ENCODE measurements around the gene PRELID2.
"Not testable (repeated sequence)": the region's sequence is repeated elsewhere in the genome, so short reads cannot be mapped to it uniquely, and the experiment has no call there.

The PRELID2 gene

DNA sequence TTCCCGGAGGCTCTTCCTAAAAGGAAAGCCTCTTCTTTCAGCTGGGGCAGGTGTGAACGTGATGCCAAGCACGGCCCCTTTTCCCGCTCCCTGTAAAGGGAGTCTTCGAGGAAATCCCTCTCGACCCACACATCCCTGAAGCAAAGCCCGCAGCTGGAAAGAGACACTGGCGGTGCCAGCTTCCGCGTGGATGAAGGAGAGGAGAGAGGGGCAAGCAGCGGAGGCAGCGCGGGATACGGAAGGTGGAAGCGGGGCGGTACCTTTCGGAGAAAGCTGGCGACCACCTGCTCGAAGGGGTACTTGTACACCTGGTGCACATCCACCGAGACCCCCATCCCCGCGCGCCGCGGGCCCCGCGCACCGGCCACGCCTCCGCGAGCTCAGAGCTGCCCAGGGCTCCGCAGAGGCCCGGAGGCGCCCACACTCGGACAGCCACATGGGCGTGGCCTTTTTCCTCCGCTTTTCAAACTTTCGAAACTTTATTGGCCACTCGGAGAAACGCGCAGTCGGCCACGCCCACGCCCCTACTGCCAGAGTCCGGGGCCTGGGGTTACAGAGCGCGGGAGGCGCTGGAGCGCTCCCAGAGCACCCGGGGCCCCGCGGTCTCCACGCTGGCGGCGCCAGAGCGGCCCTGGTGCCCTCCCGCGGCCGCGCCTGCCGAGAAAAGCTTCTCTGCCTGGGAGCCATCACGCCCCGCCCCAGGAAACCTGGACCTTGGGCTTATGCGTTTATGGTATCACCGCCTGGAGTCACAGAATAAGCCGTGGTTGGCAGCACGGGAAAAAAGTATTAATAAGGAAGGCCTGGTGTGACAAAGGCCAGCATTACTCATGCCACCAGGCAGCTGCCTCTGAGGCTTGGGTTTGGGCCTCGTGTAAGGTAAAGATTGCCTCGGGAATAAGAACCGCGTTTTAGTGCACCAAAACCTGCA, at the start of gene PRELID2:
PRELID2 (minus strand) TSS at position 426 of the 931 bp plus-strand sequence; CDS start at position 335, 91 bp downstream.
- FAIRE-seq: no peak

DNA sequence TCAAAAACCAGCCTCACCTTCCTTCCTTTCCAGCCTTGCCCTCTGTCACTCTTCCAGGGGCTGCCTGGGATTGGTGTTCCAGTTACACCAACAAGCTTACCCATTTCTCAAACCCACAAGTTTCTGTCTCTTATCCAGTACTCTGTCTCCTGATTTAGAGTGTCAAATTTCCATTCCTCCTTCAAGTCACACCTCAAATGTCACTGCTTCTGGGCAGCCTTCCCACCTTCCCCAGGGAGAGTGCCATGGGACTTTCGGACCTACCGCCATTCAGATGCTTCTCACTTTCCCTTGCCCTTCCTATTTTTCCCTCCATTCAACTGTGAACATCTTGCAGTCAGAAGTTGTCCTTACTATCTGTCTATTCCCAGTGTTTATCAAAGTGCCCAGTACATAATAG, 39.6 kb upstream of the PRELID2 start:
- FAIRE-seq: no peak

DNA sequence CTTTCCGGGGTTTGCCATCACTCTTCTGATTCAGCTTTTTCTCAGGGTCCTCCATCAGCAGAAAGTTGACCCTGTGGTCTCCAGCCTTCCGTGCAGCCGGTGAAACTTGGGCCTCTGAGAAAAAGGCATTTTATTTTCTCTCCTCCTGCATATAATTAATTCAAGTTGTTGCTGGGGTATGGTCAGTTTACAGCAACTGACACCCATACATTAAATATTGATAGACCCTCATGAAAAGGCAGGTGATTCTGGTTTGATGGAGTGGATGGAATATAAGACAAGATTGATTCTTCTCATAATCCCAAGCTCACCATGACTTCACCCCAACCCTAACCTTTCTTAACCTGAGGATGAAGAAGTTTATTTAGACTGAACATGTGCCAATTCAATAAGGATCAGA, 37.8 kb upstream of the PRELID2 start, which contains the start of gene GRXCR2:
GRXCR2 (minus strand) TSS at position 101 of the 400 bp plus-strand sequence; CDS start at position 55, 46 bp downstream.
- no peak for FAIRE-seq

DNA sequence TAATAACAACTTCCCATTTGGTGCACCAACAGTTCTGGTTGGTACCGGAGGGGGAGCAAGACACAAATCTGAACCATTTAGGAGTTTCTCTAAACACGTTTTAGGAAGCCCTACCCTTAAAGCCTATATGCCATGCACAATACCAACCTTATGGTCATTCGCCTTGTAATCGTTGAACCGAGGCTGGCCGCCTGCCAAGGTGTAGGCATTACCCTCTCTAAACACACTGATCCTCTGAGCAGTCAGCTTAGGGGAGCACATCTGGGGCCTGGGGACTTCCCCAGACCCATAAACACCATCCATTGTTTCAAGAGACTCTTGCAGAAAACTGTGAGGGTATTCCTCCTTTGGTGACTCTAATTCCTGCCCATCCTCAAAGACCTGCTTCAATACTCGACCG, 37.3 kb upstream of the PRELID2 start:
- FAIRE-seq: no peak

DNA sequence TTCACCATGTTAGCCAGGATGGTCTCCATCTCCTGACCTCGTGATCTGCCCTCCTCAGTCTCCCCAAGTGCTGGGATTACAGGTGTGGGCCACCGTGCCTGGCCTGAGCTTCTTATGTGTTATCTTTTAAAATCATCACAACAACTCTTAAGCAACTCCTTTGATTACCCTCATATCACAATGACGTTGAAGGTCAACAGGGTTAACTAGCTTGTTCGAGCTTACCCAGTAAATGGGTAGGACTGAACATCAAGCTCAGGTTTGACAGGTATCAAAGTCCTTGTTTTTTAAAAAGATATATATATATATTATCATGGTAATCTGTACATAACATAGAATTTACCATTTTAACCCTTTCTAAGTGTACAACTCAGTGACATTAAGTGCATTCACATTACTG, 34.6 kb upstream of the PRELID2 start:
- no peak for FAIRE-seq

DNA sequence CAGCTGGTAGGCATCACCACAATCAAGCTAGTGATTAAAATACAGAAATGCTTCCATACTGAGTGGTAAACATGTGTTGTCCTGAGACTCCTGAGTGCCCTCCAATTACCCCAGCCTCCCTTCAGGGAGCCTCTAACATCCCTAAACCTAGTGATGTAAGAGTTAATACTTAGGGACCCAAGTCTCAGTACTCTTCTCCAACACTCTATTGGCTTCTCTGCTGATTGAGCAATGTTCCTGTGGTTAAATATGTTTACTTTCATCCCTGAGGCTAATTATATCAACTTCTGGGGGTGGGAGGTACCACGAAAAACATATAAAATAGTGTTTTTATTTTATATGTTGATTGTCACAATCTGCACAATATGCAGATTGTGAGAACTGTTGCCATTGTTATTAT, 32.7 kb upstream of the PRELID2 start:
- FAIRE-seq: no peak

DNA sequence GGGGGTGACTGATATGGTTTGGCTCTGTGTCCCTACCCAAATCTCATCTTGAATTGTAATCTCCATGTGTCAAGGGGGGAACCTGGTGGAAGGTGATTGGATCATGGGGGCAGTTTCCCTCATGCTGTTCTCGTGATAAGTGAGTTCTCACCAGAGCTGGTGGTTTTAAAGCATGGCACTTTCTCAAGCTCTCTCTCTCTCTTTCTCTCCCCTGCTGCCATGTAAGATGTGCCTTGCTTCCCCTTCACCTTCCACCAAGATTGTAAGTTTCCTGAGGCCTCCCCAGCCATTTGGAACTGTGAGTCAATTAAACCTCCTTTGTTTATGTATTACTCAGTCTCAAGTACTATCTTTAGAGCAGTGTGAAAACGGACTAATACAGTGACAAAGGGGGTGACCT, 29.3 kb upstream of the PRELID2 start:
- FAIRE-seq: not testable (repeated sequence)

DNA sequence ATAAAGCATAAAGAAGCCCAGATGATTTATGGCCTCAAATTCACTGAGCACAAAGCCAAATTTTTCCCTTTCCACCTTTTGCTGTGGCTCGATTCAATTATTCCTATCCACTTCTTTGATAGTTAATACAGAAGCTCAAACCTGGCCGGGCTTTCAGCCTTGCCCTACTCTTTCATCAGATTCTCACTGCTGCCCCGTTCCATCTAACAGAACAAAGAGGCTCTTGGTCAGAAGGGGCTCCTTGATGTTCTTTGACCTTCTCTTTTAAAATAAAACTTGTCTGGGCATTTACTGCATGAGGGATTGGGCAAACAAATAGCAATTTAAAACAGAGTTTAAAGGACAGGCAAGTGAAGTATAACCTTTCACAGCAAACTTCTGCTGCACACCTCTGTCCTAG, 27.9 kb upstream of the PRELID2 start:
- FAIRE-seq: no peak

DNA sequence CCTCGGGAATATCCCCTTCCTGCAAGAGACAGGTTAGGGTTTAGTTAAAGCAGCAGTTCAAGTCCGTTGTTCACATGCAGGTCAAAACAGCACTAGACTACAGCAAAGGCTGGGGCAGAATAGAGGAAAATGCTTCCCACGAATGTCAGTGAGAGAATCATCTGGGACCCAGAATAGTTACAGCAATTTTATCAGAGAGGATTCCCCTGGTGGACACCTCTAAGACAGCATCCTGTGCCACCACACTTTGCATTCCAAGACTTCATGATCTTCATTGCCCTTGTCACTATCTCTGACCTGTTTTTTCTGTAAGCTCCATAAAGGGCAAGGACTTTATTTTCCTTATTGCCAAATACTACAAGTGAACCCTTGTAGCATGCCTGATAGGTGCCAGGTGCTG, 24.8 kb upstream of the PRELID2 start:
- no peak for FAIRE-seq

DNA sequence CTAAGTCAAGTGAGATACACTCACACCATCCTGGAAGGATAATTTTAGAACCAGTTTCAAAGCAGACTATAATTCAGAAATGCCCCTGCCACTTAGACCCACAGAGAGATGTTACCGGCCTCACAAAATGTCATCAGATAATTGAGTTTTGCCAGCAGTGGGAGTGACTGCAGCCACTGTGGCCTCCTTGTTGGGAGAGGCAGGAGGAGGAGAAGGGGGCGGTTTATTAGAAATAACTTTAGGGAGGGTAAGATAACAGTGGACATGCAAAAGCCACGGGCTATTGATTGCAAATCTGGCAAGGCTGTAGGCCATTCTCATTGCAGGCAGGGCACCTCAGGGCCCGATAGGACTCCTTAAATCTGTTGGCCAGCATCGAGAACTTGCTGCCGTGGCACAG, 24.3 kb upstream of the PRELID2 start:
- no peak for FAIRE-seq

DNA sequence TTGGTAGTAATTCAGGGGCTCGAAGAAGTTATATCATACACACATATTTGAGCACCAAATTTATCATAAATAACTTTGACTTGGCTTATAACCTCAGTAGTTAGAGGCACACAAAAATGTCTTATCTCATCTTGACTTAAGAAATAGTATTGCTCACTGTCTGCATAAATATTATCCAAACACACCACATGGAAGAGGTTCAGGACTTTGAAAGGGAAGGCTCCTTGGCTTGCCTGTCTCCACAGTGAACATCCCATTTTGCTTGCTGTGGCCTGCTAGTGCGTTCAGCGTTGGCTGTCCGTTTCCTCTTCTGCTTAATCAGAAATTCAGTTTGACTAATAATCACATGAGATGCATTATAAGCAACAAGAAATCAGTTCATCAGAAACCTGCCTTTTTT, 23.8 kb upstream of the PRELID2 start:
- FAIRE-seq: no peak

DNA sequence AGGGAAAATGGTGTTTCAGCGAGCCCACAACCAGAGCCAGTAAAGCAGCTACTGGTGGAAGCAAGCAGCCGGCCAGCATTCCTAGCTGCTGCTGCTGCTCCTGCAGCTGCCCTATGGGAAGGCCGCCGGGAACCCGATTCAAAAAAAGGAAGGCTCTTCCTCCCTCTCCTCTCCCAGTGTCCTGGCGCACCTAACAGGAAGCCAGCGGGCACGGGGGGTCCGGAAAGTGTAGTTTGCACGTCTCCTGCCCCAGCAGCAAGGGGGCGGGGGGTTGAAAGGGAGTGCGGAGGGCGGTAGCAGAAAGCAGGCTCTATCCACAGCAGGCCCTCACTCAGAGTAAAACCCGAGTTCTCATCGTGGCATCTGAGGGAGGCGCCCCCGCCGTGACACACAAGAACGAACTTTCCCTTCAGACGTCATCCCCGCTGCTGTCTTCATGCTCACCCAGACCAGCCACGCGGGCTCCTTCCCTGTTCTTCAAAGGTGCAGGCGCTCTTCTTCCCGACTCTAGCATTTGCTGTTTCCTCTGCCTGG, 21.2 kb upstream of the PRELID2 start:
- no peak for FAIRE-seq

DNA sequence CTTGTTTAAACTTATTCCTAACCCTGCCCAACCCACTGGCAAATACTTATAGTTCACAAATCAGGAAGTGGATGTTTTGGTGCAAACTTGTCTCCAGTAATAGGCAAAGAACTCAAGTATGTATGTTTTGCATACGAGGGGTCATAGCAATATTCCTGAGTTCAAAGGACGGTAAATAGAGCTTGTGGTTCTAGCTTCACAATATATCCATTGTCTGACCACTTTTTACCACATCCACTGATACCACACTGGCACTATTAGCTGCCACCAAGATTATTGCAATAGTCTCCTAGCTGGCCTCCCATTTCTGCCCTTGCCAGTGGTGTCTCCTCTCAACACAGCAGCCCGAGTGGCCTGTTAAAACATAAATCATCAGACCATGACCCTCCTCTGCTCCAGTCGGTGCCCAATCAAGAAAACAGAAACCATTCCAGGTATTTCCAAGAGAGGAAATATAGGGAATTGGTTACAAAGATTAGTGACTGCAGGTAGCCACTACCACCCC, 20.7 kb upstream of the PRELID2 start:
- no peak for FAIRE-seq

DNA sequence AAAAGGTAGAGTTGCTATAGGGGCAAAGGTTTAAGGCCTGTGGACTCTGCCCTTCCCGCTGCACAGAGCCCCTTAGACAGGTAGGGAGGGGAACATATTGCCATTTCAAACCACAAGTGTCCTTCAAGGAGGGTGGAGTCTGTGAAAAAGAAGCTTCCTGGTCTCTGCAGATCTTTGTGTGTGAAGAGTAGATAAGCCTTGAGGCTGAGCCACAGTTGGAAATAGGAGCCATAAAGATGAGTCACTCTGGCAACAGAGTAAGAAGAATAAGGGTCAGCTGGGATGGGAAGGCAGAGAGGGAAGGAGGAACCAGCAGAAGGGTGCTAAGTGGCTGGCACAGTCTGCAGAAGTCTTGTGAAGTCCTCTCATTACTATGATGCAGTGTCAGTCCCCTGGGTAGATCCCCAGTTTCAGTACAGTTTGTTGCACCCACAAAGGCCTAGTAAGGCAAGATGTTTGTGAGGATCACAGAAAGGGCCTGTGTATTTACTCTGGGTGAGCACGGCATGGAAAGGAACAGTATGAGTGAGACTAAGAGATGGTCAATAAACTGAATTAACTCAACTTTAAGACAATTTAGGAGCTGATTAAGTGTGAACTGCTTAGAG, 19.6 kb upstream of the PRELID2 start:
- FAIRE-seq: peak; percentile 86

DNA sequence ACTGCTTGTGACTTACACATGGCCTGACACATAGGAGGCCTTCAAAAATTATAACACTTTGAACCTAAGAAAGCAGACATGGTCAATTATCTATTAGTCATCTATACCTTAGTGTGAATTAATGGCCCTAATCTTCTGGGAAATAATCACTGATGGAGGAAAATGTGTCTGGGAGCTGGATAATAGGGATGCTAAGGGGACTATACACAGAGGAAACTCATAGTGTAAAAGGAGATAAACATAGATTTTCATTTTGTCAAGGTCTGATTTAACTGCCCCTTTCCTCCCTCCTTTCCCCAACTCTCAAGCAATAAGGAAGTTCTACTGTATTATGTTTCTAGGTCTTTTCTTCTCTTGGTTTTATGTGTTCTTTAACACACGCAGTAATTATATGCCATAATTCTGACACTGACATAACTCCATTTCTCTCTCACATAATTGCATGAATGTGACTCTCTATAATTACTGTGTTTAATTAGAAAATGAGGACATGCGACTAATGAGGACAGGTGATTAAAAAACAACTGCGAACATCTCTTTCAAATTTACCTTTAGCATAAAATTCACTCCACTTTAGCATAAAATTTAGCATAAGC, 18.7 kb upstream of the PRELID2 start:
- peak; percentile 78 for FAIRE-seq

DNA sequence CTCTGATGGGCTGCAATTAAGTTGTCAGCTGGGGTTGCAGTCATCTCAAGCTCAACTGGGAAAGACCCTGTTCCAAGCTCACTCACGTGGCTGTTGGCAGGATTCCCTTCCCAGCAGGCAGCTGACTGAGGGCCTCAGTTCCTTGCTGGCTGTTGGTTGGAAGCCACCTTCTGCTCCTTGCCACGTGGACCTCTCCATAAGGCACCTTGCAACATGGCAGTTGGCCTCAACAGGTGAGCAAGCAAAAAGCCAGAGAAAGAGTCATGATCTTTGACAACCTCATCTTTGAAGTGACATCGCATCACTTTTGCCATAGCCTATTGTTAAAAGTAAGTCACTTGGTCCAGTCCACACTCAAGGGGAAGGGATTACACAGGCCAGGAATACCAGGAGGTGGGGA, 17.8 kb upstream of the PRELID2 start:
- FAIRE-seq: no peak

DNA sequence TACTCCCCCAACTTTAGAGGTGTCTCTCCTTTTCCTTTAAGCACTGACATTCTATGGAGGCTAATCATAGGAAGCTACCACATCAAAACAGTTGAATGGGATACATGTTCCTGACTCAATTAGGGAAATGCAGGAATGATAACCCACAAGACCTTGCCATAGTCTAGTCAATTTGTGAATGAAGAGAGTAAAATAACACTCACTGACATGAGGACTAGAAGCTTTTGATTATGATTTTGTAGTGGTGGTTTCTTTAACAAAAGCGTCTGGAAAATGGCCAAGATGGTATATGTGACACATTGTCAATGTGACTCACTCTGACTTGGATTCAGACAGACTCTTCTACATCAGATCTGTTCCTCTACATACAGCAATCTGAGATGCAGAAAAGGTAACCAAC, 13.7 kb upstream of the PRELID2 start:
- FAIRE-seq: no peak

DNA sequence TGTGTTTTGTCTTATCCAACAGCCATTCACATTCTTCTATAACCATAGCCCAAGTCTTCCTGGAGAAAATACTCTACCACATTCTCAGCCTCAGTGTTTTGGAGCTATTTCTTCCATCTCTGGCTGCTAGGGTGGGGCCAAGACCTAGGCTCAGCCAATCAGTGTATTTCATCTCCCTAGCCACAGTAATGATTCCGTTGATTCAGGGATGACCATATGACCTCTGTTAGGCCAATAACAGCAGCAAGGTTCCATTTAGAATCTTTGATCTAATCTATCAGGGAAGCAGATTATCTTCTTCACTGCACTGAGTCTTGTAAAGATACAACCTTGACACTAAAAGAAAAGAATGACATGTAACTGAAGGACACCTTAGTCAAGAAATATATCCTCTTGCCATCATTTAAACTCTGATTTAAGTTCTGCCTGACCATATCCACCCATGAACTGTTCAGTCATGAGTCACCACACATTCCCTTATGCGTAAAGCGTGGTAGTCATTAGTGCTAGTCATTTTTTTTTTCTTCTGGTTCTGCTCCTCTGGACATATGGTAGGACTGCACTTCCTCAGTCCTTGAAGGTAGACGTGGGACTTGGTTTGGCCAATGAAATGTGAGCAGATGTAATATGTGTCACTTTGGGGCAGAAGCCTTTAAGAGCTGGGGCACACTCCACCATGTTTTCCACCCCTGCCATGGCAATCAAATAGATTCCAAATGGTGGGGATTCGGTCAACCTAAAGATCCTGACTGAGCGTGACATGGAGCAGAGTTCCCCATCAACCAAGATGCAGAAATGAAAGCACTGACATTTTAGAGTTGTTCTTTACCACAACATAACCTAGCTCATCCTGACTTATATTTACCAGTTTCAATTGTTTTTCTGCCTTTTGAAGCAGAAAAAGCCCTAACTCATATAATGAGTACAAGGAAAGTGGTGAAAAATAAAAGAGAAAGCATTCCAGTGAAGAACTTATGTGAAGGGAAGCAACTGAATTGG, 12.7 kb upstream of the PRELID2 start:
- no peak for FAIRE-seq

DNA sequence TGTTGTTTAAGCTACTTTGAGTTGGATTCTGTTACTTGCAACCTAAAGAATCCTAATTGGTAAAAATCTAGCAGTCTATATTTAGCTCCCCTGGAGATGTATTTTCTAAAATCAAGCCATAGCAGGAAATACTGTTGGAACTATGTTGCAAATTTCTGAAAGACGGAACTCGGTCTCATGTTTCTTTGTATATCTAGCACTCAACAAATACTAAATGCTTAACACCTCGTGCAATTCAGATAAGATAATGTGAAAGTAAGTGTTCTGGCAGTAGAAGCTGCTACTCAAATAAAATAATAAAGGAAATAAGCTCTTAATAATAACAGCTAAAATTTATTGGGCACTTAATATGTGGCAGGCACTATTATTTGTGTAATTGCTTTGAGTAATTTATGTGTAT, 10.9 kb upstream of the PRELID2 start:
- FAIRE-seq: no peak

DNA sequence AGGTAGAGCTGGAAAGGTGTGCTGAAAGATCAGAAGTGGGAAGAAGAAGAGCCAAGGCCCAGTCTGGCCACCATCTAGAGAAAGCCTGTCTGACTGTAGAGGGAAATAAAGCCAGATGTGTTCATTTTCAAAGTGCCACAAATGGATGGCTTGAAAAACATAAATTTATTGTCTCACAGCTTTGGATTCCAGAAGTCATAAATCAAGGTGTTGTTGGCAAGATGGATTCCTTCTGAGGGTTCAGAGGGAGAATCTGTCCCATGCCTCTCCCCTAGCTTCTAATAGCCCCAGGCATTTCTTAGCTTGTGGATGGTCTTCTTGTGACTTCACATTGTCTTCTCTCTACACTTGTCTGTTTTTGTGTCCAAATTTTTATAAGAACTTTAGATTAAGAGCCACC, 6.2 kb upstream of the PRELID2 start:
- no peak for FAIRE-seq

DNA sequence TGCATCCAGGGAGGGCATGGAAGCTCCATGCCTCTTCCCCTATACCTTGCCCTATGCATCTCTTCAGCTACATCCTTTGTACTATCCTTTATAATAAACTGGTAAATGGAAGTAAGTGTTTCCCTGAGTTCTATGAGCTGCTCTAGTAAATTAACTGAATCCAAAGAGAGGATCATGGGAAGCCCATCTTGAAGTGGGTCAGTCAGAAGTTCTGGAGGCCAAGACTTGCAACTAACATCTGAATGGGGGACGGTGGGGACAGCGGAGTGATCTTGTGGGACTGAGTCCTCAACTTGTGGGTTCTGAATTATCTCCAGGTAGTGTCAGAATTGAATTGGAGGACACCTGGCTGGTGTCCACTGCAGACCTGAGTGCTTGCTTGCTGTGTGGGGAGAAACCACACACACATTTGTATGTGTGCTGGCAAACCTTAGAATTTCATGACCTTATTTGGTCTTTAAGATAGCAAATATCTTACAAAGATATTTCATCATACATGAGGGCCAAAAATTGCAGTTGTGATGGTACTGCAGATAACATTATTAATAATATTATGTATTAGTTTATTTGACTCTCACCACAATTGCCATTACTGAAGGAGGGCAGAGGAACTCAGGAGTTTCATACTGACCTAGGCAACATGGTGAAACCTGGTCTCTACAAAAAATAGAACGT, 5.5 kb upstream of the PRELID2 start:
- FAIRE-seq: no peak
